ENCODE results near the gene SLC22A14.

- TF ChIP-seq CTCF (IDR thresholded peaks at IDR 0.05) (no peak), POLR2A (IDR thresholded peaks at IDR 0.05) (no peak)
Observed at GRCh38 chr3:38265604-38266307, 16.3 kb upstream of the SLC22A14 start, which contains the start of gene SLC22A13.
